ENCODE measurements around the gene ACLY. TPM values are rescaled to one million over a fixed set of nuclear protein-coding genes. Genes with fewer than 3 reads are reported as not detected.
A peak's percentile ranks its signal among the peaks of the same experiment; 100 is the strongest.

Gene ACLY
- total RNA-seq, 1 experiment from 2014 or later: 279 TPM

GRCh38 chr17:41865596-41865893 is 53.2 kb downstream of the ACLY start:
- no peak overlapping the region for H3K9ac ChIP-seq (ENCODE audit: extremely low read depth, insufficient read length, low read length)
- no peak for TF ChIP-seq CTCF (conservative IDR thresholded peaks at IDR 0.05)

More at GRCh38 chr17:41865596-41865893, 53.2 kb downstream of the ACLY start:
- Histone ChIP-seq H2BK5ac (ENCODE audit: insufficient read length, low read length) (no peak overlapping the region), H2BK120ac (ENCODE audit: low read depth, low read length, poor library complexity, severe bottlenecking) (no peak overlapping the region), H4K20me1 (ENCODE audit: control insufficient read depth, insufficient read depth, insufficient read length) (no peaks in the 10 kb centered on the region), H3K4me1 (ENCODE audit: insufficient read depth, low read length) (peaks cover 3% of the 10 kb centered on the region; the same call in 1 of the 2 replicates), H4K91ac (ENCODE audit: insufficient read length, low read depth, low read length) (no peak overlapping the region), H3T11ph (ENCODE audit: low read length) (no peak overlapping the region), H3K18ac (ENCODE audit: insufficient read length, low read depth, low read length) (no peak overlapping the region), H2BK12ac (ENCODE audit: insufficient read length, low read depth, low read length) (no peak overlapping the region), H3K4me2 (ENCODE audit: insufficient read depth, insufficient read length, low read length) (peak overlapping the region; percentile 99), H3K23me2 (ENCODE audit: insufficient read length, low read depth, low read length, poor library complexity, severe bottlenecking) (peaks cover 18% of the 10 kb centered on the region), H3K14ac (ENCODE audit: insufficient read depth, low read length) (no peak overlapping the region), H4K5ac (ENCODE audit: insufficient read length, low read depth, low read length) (no peak overlapping the region), H2AFZ (ENCODE audit: low read length) (no peak overlapping the region), H3K79me2 (ENCODE audit: insufficient read depth, low read length) (peaks cover 11% of the 10 kb centered on the region; the same call in 1 of the 2 replicates), H3K79me1 (ENCODE audit: insufficient read depth, low read depth, low read length, poor library complexity, severe bottlenecking) (no peaks in the 10 kb centered on the region), H2BK20ac (ENCODE audit: low read depth, low read length, poor library complexity, severe bottlenecking) (no peak overlapping the region), H4K8ac (replicated peaks; ENCODE audit: insufficient read length, low read depth, low read length) (no peak overlapping the region), H3K4ac (ENCODE audit: low read depth, low read length) (no peak overlapping the region), H3K9me3 (ENCODE audit: control insufficient read depth, low read depth, low read length) (no peaks in the 10 kb centered on the region), H2AK5ac (ENCODE audit: insufficient read length, low read length) (no peak overlapping the region), H3K27me3 (ENCODE audit: insufficient read depth, low read length) (no peaks in the 10 kb centered on the region), H3K56ac (ENCODE audit: insufficient read length, low read depth, low read length) (no peak overlapping the region), H3K23ac (ENCODE audit: insufficient read length, low read depth, low read length) (no peak overlapping the region), H2BK15ac (ENCODE audit: low read depth, low read length) (no peak overlapping the region), H3K27ac (ENCODE audit: insufficient read length, low read depth, low read length) (no peak overlapping the region)
- Mint-ChIP-seq H3K4me1 (peaks cover 15% of the 10 kb centered on the region in 2 experiments), H3K27me3 (ENCODE audit: low read depth) (no peaks in the 10 kb centered on the region), H3K36me3 (ENCODE audit: insufficient read depth in 1 of 3, low read depth in 3 of 3) (peaks cover 25 to 42% (median 41%) of the 10 kb centered on the region in 3 experiments; a peak in 6 of 7 replicates), H3K27ac (peak overlapping the region; percentile 66 to 92 (median 83); a peak in 5 of 7 replicates), H3K4me3 (no peak overlapping the region; a peak in 3 of 5 replicates), H3K9me3 (no peaks in the 10 kb centered on the region)
- DNase-seq: no peak
- WGBS (ENCODE audit: extremely low coverage, insufficient read length, low lambda C conversion rate): no CpG with 5 or more reads among the region's 10 CpGs

All from H9 (cell line).